GM19463 (cell line): ENCODE data around the gene KCNN2.

Experiments
- ATAC-seq: cut with Tn5 transposase; IDR thresholded peaks from one replicate; pipeline ENCODE4 v1.9.1; 2021; ENCODE audit warnings: mild to moderate bottlenecking, moderate library complexity; ENCODE audit not compliant: unreplicated experiment

Gene KCNN2

GRCh38 chr5:114477816-114478334 is 116.0 kb downstream of the KCNN2 start:
- ATAC-seq: no peak

GRCh38 chr5:114500756-114501155 is 138.9 kb downstream of the KCNN2 start:
- no peak for ATAC-seq

GRCh38 chr5:114504560-114504959 is 142.7 kb downstream of the KCNN2 start:
- no peak for ATAC-seq

GRCh38 chr5:114524221-114524620 is 162.4 kb downstream of the KCNN2 start:
- ATAC-seq: no peak

GRCh38 chr5:114544561-114544960 is 182.7 kb downstream of the KCNN2 start:
- no peak for ATAC-seq
